Urinary bladder (tissue), 4 donors: ENCODE data around the gene LCE4A. TPM values are rescaled to one million over a fixed set of nuclear protein-coding genes. Genes with fewer than 3 reads are reported as not detected.

Experiments
- DNase-seq: peaks from one replicate; pipeline ENCODE4 v3.0.0-alpha.2; 2015; ENCODE audit errors: extremely low spot score
- H3K27ac ChIP-seq: one replicate; pipeline ENCODE4 v1.5.1; 2013; ENCODE audit warnings: low read depth, mild to moderate bottlenecking, moderate library complexity
- H3K36me3 ChIP-seq: one replicate; pipeline ENCODE4 v1.6.1; 2013; ENCODE audit warnings: mild to moderate bottlenecking, moderate library complexity; ENCODE audit not compliant: insufficient read depth
- H3K4me1 ChIP-seq: one replicate; pipeline ENCODE4 v1.6.1; 2013; ENCODE audit warnings: mild to moderate bottlenecking, moderate library complexity; ENCODE audit not compliant: insufficient read depth
- H3K4me3 ChIP-seq: one replicate; pipeline ENCODE4 v1.5.1; 2013; ENCODE audit warnings: low read depth, low read length
- WGBS: extraction: QIAGEN DNeasy Blood & Tissue Kit; methylation state at CpG from one replicate; pipeline ENCODE4 v1.1.7; 2013; 5-methylcytosine and 5-hydroxymethylcytosine counted together
- polyA plus RNA-seq: library from polyadenylated mRNA; stranded (reverse); fragments of 200-250 nt; gene quantifications from one replicate; pipeline ENCODE4 v1.2.3, GENCODE V29; 2013
- total RNA-seq: library from RNA; depleted of rRNA; stranded (reverse); fragments of >200 nt; gene quantifications from one replicate; pipeline ENCODE4 v1.2.3, GENCODE V29; 2014
- donor health status: healthy with polysubstance abuse.
- donor health status: healthy.

Gene LCE4A
- total and polyA plus RNA-seq, 2 donors, result not detected

DNA sequence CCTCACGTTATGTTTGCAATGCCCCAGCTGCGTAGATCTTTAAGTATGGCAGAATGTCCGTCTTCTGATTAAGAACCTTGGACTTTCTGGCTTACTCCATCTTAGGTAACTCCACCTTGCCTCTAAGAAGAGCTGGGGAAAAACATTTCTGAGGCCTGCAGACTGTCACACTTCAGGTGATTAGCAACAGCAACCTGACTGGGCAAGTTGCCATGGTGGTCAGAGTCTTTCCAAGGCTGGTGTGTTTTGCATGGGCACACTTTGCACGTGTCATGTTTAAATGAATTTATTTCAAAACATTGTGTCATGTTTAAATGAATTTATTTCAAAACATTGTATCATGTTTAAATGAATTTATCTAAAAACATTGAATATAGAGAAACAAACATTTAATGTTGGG, 50.7 kb downstream of the LCE4A start:
- Histone ChIP-seq H3K4me3 (no peak overlapping the region), H3K4me1 (no peaks in the 10 kb centered on the region), H3K36me3 (no peaks in the 10 kb centered on the region), H3K27ac (no peak overlapping the region)
- no peak for DNase-seq
- 80% methylated on average over 4 of the region's 4 CpGs for WGBS

Other genes with a start within 250 kb of the LCE4A start
- not detected for gene LCE5A, start 197.4 kb upstream of the LCE4A start, total RNA-seq
- gene LCE5A, start 197.4 kb upstream of the LCE4A start, polyA plus RNA-seq, result not detected
- not detected for gene CRCT1, start 193.7 kb upstream of the LCE4A start, total RNA-seq
- not detected for gene CRCT1, start 193.7 kb upstream of the LCE4A start, polyA plus RNA-seq
- not detected for gene LCE3E, start 141.4 kb upstream of the LCE4A start, total RNA-seq
- not detected for gene LCE3E, start 141.4 kb upstream of the LCE4A start, polyA plus RNA-seq
- not detected for gene LCE3D, start 127.6 kb upstream of the LCE4A start, total RNA-seq
- gene LCE3D, start 127.6 kb upstream of the LCE4A start, polyA plus RNA-seq, result not detected
- gene LCE3C, start 107.9 kb upstream of the LCE4A start, total RNA-seq, result not detected
- not detected for gene LCE3C, start 107.9 kb upstream of the LCE4A start, polyA plus RNA-seq
- gene LCE3B, start 94.3 kb upstream of the LCE4A start, total RNA-seq, result not detected
- not detected for gene LCE3B, start 94.3 kb upstream of the LCE4A start, polyA plus RNA-seq
- gene LCE3A, start 85.1 kb upstream of the LCE4A start, total RNA-seq, result not detected
- not detected for gene LCE3A, start 85.1 kb upstream of the LCE4A start, polyA plus RNA-seq
- gene LCE2D, start 44.8 kb upstream of the LCE4A start, total RNA-seq, result not detected
- not detected for gene LCE2D, start 44.8 kb upstream of the LCE4A start, polyA plus RNA-seq
- gene LCE2C, start 32.9 kb upstream of the LCE4A start, total RNA-seq, result not detected
- gene LCE2C, start 32.9 kb upstream of the LCE4A start, polyA plus RNA-seq, result not detected
- gene LCE2B, start 22.0 kb upstream of the LCE4A start, total RNA-seq, result not detected
- gene LCE2B, start 22.0 kb upstream of the LCE4A start, polyA plus RNA-seq, result not detected
- gene LCE2A, start 9.8 kb upstream of the LCE4A start, total RNA-seq, result not detected
- gene LCE2A, start 9.8 kb upstream of the LCE4A start, polyA plus RNA-seq, result not detected
- gene KPRP, start 49.9 kb downstream of the LCE4A start, total RNA-seq, result not detected
- gene KPRP, start 49.9 kb downstream of the LCE4A start, polyA plus RNA-seq, result not detected
- gene LCE1F, start 67.0 kb downstream of the LCE4A start, total RNA-seq, result not detected
- not detected for gene LCE1F, start 67.0 kb downstream of the LCE4A start, polyA plus RNA-seq
- not detected for gene LCE1E, start 78.1 kb downstream of the LCE4A start, total RNA-seq
- 0.15 TPM for gene LCE1E, start 78.1 kb downstream of the LCE4A start, polyA plus RNA-seq
- gene LCE1D, start 88.6 kb downstream of the LCE4A start, total RNA-seq, result not detected
- gene LCE1D, start 88.6 kb downstream of the LCE4A start, polyA plus RNA-seq, result not detected
- not detected for gene LCE1C, start 98.5 kb downstream of the LCE4A start, total RNA-seq
- not detected for gene LCE1C, start 98.5 kb downstream of the LCE4A start, polyA plus RNA-seq
- not detected for gene LCE1B, start 103.8 kb downstream of the LCE4A start, total RNA-seq
- not detected for gene LCE1B, start 103.8 kb downstream of the LCE4A start, polyA plus RNA-seq
- gene LCE1A, start 119.3 kb downstream of the LCE4A start, total RNA-seq, result not detected
- gene LCE1A, start 119.3 kb downstream of the LCE4A start, polyA plus RNA-seq, result not detected
- gene LCE6A, start 134.7 kb downstream of the LCE4A start, total RNA-seq, result not detected
- gene LCE6A, start 134.7 kb downstream of the LCE4A start, polyA plus RNA-seq, result not detected
- gene LCE7A, start 151.8 kb downstream of the LCE4A start, total RNA-seq, result not detected
- gene LCE7A, start 151.8 kb downstream of the LCE4A start, polyA plus RNA-seq, result not detected
- not detected for gene SMCP, start 170.2 kb downstream of the LCE4A start, total RNA-seq
- gene SMCP, start 170.2 kb downstream of the LCE4A start, polyA plus RNA-seq, result not detected
- gene IVL, start 200.4 kb downstream of the LCE4A start, total RNA-seq, result 2.7 TPM
- gene IVL, start 200.4 kb downstream of the LCE4A start, polyA plus RNA-seq, result 9.5 TPM
- gene SPRR5, start 239.0 kb downstream of the LCE4A start, total RNA-seq, result not detected
- not detected for gene SPRR5, start 239.0 kb downstream of the LCE4A start, polyA plus RNA-seq